Peyer's patch (tissue), 4 donors: ENCODE measurements around the gene C12orf56.

Experiments used
- CTCF ChIP-seq, 6 experiments: fragments of 450-650 bp in 4 of 6; fragments of 200-600 bp in 2 of 6; sonication (generic) in 1 of 6; IDR thresholded peaks; one replicate each; pipeline ENCODE4 v1.5.1; 2017 to 2019; ENCODE audit warnings: antibody characterized with exemption in 6 of 6, mild to moderate bottlenecking in 3 of 6, moderate library complexity in 1 of 6
- POLR2A ChIP-seq, 2 donors: fragments of 450-650 bp; IDR thresholded peaks; one replicate each; pipeline ENCODE4 v1.5.1; 2017; ENCODE audit warnings: antibody characterized with exemption in 2 of 2, mild to moderate bottlenecking in 2 of 2, moderate library complexity in 2 of 2

DNA sequence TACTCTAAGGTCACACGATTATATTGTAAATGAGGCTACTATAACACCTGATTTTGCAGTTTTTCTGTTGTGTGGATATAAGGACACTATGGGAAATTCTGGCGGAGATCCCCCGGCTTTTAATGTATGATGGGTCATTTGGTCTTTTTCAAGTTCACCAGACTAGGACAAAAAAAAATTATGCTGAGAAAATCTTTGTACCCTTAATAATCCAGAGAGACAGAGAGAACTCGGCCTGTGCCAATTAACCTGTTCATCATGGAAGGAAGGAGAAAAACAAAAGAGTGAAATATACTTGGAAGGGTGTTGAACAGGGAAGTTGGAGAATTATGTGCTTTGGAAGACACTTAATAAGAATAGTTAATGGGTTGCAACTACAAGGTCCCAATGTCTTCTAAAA, 106.3 kb downstream of the C12orf56 start:
- no peak for TF ChIP-seq CTCF (IDR thresholded peaks at IDR 0.05)
- TF ChIP-seq POLR2A (IDR thresholded peaks at IDR 0.05), result no peak
